MG63 (cell line): ENCODE data around the gene STK11IP. TPM values are rescaled to one million over a fixed set of nuclear protein-coding genes. Genes with fewer than 3 reads are reported as not detected.

Source experiments
- DNase-seq: peaks from one replicate; pipeline ENCODE4 v3.0.0-alpha.2; 2020
- H3K27me3 ChIP-seq: fragments of 250-450 bp; sonication (Bioruptor Pico); 2 replicates; pipeline ENCODE4 v1.5.1; 2020; ENCODE audit warnings: mild to moderate bottlenecking, moderate library complexity
- H3K36me3 ChIP-seq: fragments of 250-450 bp; sonication (Bioruptor Pico); 2 replicates; pipeline ENCODE4 v1.5.1; 2020; ENCODE audit warnings: mild to moderate bottlenecking, moderate library complexity
- H3K4me3 ChIP-seq: fragments of 250-450 bp; sonication (Bioruptor Pico); 2 replicates; pipeline ENCODE4 v1.5.1; 2020; ENCODE audit warnings: mild to moderate bottlenecking, moderate library complexity
- H3K9me3 ChIP-seq: fragments of 250-450 bp; sonication (Bioruptor Pico); 2 replicates; pipeline ENCODE4 v1.5.1; 2020; ENCODE audit warnings: mild to moderate bottlenecking, moderate library complexity
- total RNA-seq: library from RNA; depleted of rRNA; stranded (reverse); fragments of >200 nt; shearing (Covaris generic); gene quantifications from 2 replicates; pipeline ENCODE4 v1.2.3, GENCODE V29; 2014; ENCODE audit warnings: low replicate concordance; rRNA removed

The STK11IP gene, protein sequence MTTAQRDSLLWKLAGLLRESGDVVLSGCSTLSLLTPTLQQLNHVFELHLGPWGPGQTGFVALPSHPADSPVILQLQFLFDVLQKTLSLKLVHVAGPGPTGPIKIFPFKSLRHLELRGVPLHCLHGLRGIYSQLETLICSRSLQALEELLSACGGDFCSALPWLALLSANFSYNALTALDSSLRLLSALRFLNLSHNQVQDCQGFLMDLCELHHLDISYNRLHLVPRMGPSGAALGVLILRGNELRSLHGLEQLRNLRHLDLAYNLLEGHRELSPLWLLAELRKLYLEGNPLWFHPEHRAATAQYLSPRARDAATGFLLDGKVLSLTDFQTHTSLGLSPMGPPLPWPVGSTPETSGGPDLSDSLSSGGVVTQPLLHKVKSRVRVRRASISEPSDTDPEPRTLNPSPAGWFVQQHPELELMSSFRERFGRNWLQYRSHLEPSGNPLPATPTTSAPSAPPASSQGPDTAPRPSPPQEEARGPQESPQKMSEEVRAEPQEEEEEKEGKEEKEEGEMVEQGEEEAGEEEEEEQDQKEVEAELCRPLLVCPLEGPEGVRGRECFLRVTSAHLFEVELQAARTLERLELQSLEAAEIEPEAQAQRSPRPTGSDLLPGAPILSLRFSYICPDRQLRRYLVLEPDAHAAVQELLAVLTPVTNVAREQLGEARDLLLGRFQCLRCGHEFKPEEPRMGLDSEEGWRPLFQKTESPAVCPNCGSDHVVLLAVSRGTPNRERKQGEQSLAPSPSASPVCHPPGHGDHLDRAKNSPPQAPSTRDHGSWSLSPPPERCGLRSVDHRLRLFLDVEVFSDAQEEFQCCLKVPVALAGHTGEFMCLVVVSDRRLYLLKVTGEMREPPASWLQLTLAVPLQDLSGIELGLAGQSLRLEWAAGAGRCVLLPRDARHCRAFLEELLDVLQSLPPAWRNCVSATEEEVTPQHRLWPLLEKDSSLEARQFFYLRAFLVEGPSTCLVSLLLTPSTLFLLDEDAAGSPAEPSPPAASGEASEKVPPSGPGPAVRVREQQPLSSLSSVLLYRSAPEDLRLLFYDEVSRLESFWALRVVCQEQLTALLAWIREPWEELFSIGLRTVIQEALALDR
- total RNA-seq = 8.2 and 15.8 TPM in 2 replicates

DNA sequence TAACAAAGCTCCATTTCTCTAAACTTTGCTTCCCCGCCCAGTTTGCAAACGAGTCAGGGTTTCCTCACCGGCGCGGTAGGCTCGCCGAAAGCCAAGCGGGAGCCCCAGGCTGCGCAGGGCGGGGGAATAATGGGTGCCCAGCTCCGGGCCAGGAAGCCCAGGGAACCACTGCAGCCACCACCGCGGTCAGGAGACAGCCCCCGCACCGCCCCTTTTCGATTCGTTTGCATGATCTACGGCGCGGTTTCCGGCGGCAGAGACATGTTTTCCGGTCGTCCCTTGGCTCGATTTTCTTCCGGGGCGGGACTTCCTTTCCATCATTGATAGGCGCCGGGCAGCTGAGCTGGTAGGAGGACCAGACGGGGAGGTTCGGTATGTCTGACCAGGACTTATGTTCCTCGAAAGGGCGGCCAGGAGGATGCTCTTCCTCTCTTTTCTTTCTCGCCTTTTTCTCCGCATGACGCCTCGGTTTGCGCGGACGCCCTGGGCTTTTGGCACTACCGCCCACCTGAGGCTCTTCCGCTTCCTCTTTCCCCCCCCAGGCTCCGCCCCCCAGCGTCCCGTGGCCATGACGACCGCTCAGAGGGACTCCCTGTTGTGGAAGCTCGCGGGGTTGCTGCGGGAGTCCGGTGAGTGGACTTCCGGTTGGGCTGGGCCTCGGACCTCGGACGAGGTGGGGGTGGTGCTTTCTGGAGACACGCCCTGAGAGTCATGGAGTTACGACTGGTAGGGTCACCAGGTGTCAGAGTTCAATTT lies at the start of gene STK11IP:
Gene STK11IP (plus strand): TSS at position 306 of the 756 bp plus-strand sequence. CDS start 263 bp downstream, at position 569.
- Histone ChIP-seq H3K27me3 (no peaks in the 10 kb centered on the region), H3K9me3 (no peaks in the 10 kb centered on the region), H3K4me3 (peak within 1 kb of the TSS; percentile 77), H3K36me3 (peaks cover 9% of the 10 kb centered on the region; the same call in 1 of the 2 replicates)
- DNase-seq = peak; percentile 98

DNA sequence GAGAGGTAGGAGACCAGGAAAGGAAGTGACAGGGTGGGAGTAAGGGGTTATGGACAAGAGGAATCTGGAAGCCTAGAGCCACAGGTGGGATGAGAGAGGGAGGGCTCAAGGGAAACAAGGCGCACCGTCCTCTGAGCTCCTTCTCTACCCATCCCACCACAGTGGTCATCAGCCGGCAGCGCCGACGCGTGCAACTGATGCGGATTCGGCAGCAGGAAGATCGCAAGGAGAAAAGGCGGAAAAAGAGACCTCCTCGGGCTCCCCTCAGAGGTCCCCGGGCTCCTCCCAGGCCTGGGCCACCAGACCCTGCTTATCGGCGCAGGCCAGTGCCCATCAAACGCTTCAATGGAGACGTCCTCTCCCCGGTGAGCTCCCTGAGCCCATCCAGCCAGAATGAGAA lies 48.7 kb upstream of the STK11IP start:
- Histone ChIP-seq H3K9me3 (no peaks in the 10 kb centered on the region), H3K4me3 (no peak overlapping the region), H3K27me3 (no peaks in the 10 kb centered on the region), H3K36me3 (no peaks in the 10 kb centered on the region)
- no peak for DNase-seq

DNA sequence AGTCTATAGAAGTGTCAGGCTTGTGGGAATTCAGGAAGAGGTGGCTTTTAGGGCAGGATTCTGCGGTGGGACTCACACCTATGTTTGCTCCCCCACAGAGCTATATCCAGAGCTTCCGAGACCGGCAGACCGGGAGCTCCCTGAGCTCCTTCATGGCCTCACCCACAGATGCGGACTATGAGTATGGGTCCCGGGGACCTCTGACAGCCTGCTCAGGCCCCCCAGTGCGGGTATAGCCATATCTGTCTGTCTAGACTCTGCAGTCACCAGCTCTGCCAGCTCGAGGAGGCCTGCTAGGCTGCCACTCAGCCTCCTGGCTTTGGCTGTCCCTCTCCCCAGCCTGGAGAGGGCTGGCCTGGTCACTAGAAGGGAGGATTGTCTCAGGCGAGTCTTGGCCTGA lies 48.0 kb upstream of the STK11IP start:
- H3K27me3 ChIP-seq = no peaks in the 10 kb centered on the region
- H3K4me3 ChIP-seq = no peak overlapping the region
- DNase-seq = no peak
- no peaks in the 10 kb centered on the region for H3K36me3 ChIP-seq
- no peaks in the 10 kb centered on the region for H3K9me3 ChIP-seq

- H3K36me3 ChIP-seq = no peaks in the 10 kb centered on the region
- peak; percentile 23 for DNase-seq
- no peaks in the 10 kb centered on the region for H3K27me3 ChIP-seq
- no peaks in the 10 kb centered on the region for H3K9me3 ChIP-seq
- H3K4me3 ChIP-seq = peak overlapping the region; percentile 61
Observed at GRCh38 chr2:219551441-219552381, 45.9 kb upstream of the STK11IP start.

DNA sequence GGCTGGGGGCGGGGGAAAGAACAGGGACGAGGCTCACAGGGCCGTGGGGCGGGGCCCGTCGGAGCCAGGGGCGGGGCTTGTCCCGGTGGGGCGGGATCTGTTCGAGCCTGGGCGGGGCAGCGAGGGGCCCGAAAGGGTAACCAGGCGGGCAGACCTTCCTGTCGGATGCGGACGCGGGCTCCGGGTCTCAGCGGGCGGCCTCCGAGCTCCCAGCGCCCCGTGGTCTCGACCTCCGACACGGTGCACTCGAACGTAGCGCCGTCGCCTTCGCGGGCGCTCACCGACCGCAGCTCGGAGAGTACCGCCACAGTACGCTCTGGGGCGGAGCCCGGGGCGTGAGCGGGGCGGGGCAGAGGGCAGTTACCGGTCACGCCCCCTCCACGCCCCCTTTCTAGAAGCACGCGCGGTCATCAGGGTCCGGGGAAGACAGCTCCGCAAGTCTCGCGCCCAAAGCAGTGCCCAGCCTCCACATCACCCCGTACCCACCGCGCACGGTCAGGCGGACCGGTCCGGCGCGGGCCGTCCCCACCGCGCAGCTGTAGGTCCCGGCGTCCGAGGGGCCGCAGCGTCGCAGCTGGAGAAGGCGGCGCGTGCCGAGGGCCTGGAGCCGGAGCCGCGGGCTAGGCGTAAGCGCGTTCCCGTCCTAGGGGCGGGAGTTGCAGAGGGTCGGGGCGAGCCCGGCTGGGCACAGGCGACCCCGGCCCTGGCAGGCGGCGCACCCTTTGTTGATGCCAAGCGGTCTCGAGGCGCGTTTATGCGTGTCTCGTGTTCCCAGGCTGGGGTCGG lies 45.1 kb upstream of the STK11IP start:
- Histone ChIP-seq H3K36me3 (no peaks in the 10 kb centered on the region), H3K27me3 (no peaks in the 10 kb centered on the region), H3K9me3 (no peaks in the 10 kb centered on the region), H3K4me3 (peak overlapping the region; percentile 61)
- peak; percentile 79 for DNase-seq

DNA sequence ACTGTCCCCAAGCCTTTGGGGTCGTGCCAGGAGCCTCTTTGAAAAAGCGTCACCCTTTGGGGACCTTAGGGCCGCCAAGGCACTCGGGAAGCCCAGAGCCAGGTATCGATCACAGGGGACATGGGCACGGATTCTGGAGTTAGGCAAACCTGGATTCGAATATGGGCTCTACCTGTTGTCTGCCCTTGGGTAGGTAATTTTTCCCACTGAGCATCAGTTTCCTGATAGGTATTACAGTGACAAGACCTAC lies 44.6 kb upstream of the STK11IP start:
- no peak for DNase-seq
- Histone ChIP-seq H3K4me3 (peak overlapping the region; percentile 61), H3K27me3 (no peaks in the 10 kb centered on the region), H3K36me3 (no peaks in the 10 kb centered on the region), H3K9me3 (no peaks in the 10 kb centered on the region)

- no peaks in the 10 kb centered on the region for H3K27me3 ChIP-seq
- no peak overlapping the region for H3K4me3 ChIP-seq
- H3K9me3 ChIP-seq = no peaks in the 10 kb centered on the region
- no peaks in the 10 kb centered on the region for H3K36me3 ChIP-seq
- DNase-seq = no peak
Observed at GRCh38 chr2:219553463-219553963, 44.1 kb upstream of the STK11IP start.

DNA sequence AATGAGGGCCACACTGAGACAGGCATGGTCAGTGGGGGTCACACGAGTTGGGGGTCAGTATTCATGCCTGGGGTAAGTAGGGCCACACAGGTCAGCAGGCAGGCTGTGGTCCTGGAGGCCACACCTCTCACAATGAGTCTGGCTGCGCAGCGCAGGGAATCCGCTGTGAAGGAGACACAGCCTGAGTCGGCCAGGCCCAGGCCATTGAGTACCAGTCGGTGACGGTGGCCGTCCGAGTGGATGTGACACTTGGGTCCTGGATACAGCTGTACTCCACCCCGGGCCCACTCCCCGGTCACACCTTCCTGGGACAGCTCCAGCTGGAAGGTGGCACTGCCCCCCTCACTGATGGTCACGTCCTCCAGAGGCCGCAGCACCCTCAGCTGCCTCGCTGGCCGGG lies 43.3 kb upstream of the STK11IP start:
- DNase-seq = no peak
- H3K4me3 ChIP-seq = no peak overlapping the region
- no peaks in the 10 kb centered on the region for H3K27me3 ChIP-seq
- H3K9me3 ChIP-seq = no peaks in the 10 kb centered on the region
- no peaks in the 10 kb centered on the region for H3K36me3 ChIP-seq

DNA sequence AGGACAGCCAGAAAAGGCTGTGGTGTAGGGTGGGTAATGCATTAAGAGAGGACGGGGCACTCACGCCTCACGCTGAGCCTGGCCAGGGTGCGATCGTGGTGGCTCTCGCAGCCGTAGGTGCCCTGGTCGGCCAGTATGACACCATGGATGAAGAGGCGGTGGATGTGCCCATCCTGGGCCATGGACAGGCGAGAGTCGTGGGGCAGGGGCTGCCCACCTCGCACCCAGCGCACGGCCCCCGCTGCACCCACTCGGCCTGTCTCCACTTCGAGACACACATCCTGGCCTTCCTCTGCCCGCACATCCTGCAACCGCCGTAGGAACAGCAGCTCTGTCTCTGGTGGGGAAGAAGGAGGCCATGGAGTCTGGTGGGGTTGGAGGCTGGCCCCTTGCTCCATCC lies 41.7 kb upstream of the STK11IP start:
- Histone ChIP-seq H3K27me3 (no peaks in the 10 kb centered on the region), H3K36me3 (no peaks in the 10 kb centered on the region), H3K9me3 (no peaks in the 10 kb centered on the region), H3K4me3 (no peak overlapping the region)
- no peak for DNase-seq

- Histone ChIP-seq H3K36me3 (no peaks in the 10 kb centered on the region), H3K27me3 (no peaks in the 10 kb centered on the region), H3K9me3 (no peaks in the 10 kb centered on the region), H3K4me3 (no peak overlapping the region)
- DNase-seq = no peak
Observed at GRCh38 chr2:219556413-219556812, 41.2 kb upstream of the STK11IP start.

DNA sequence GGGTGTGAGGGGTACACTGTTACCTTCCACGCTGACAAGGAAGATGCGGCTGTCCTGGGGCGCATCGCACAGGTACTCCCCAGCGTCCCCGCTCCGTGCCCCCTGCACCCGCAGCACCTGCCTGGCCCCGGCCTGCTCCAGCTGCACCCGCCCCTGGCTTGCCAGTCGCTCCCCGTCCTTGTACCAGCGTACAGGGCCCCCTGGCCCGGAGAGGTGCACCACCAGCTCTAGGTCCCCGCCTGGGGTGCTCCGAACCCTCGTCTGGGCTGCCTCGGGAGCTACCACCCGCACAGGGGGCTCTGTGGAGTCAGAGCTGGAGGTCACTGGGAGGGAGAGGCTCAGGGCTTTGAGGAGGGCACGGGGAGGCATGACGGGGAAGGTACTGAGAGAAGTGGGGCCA lies 40.3 kb upstream of the STK11IP start:
- no peaks in the 10 kb centered on the region for H3K27me3 ChIP-seq
- H3K9me3 ChIP-seq = no peaks in the 10 kb centered on the region
- no peaks in the 10 kb centered on the region for H3K36me3 ChIP-seq
- DNase-seq = no peak
- H3K4me3 ChIP-seq = no peak overlapping the region

DNA sequence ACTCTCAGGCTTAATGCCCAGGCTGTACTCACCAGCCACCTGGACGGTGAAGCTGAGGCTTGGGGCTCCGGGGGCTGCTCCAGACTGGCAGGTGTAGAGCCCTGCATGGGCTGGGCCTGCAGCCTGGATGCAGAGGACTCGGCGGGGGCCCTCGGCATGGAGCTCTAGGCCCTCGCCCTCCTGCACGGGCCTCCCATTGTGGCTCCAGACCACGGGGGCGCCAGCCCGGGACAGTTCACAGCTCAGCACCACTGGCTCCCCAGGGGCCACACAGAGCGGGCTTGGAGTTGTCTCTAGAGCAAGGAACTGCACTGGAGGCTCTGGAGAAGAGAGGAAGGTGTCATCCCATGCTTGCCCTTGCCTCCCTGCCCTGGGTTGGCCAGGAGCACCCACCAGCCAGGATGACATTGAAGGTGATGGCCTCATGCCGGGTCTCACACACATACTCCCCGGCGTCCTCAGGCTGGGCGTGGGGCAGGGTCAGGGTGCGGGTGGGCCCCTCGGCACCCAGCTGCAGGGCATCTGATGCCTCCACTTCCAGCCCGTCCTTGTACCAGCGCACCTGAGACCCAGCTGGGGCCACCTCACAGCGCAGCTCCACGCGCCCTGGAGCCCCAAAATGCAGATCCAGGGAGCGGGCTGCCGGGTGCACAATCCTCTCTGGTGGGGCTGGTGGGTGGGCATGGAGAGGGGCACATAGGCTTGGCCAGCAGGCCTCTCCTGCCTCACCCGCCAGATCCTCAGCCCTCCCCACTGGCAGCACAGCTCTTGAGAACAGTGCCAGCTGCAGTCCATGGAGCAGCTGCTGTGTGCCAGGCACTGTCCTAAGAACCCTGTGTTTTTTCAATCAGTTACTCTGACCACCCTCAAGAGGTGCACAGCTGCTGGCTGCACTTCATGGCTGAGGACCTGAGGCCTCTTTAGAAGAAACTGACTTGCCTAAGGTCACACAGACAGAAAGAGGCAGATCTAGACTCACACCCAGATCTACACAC lies 39.6 kb upstream of the STK11IP start:
- no peak overlapping the region for H3K4me3 ChIP-seq
- DNase-seq = no peak

GRCh38 chr2:219559156-219559915 lies 38.3 kb upstream of the STK11IP start:
- Histone ChIP-seq H3K9me3 (no peaks in the 10 kb centered on the region), H3K4me3 (no peak overlapping the region), H3K36me3 (no peaks in the 10 kb centered on the region), H3K27me3 (no peaks in the 10 kb centered on the region)
- no peak for DNase-seq

More for the DNA sequence above, 39.6 kb upstream of the STK11IP start:
- Histone ChIP-seq H3K27me3 (no peaks in the 10 kb centered on the region), H3K9me3 (no peaks in the 10 kb centered on the region), H3K36me3 (no peaks in the 10 kb centered on the region)
